K562 (cell line): ENCODE data around the gene GCN1. TPM values are rescaled to one million over a fixed set of nuclear protein-coding genes. Genes with fewer than 3 reads are reported as not detected.
A peak's percentile ranks its signal among the peaks of the same experiment; 100 is the strongest.

ENCODE experiments used
- BCOR ChIP-seq: fragments of 450-650 bp; IDR thresholded peaks from 2 replicates; pipeline ENCODE4 v1.6.1; 2016
- CTBP1 ChIP-seq: fragments of 450-650 bp; IDR thresholded peaks from 2 replicates; pipeline ENCODE4 v1.6.1; 2016; ENCODE audit warnings: borderline replicate concordance
- DPF2 ChIP-seq: fragments of 450-650 bp; IDR thresholded peaks from 2 replicates; pipeline ENCODE4 v1.6.1; 2016
- GTF3C2 ChIP-seq: IDR thresholded peaks from 3 replicates; pipeline ENCODE4 v1.6.1; 2011; ENCODE audit warnings: borderline replicate concordance, mild to moderate bottlenecking, moderate library complexity; ENCODE audit not compliant: insufficient read length; ENCODE audit errors: extremely low read depth
- HNRNPL ChIP-seq: fragments of 200-400 bp; formaldehyde crosslinking; IDR thresholded peaks from 2 replicates; pipeline ENCODE4 v1.6.1; 2017; ENCODE audit warnings: low read depth, mild to moderate bottlenecking, low read length
- KDM1A ChIP-seq, 2 experiments: fragments of 450-650 bp; IDR thresholded peaks; 2 replicates each; pipeline ENCODE4 v1.6.1; 2016; ENCODE audit warnings: mild to moderate bottlenecking in 2 of 2
- MECOM ChIP-seq: fragments of 250-450 bp; sonication (Bioruptor Pico); IDR thresholded peaks from 2 replicates; pipeline ENCODE4 v1.8.0; 2022; ENCODE audit warnings: inconsistent platforms
- MNT ChIP-seq, 2 experiments: fragments of 450-650 bp; conservative IDR thresholded peaks; 2 replicates each; pipeline ENCODE4 v1.6.1; 2017; ENCODE audit warnings: mild to moderate bottlenecking in 2 of 2, moderate library complexity in 2 of 2
- MTA2 ChIP-seq: fragments of 450-650 bp; IDR thresholded peaks from 2 replicates; pipeline ENCODE4 v1.6.1; 2016; ENCODE audit warnings: low read depth
- MTA3 ChIP-seq: fragments of 450-650 bp; formaldehyde crosslinking; IDR thresholded peaks from 2 replicates; pipeline ENCODE4 v1.6.1; 2017; ENCODE audit warnings: mild to moderate bottlenecking, borderline replicate concordance
- PKNOX1 ChIP-seq: fragments of 450-650 bp; IDR thresholded peaks from 2 replicates; pipeline ENCODE4 v1.6.1; 2016
- POLR2A ChIP-seq: fragments of 450-650 bp; conservative IDR thresholded peaks from 2 replicates; pipeline ENCODE4 v1.6.1; 2016
- SIN3A ChIP-seq, 2 experiments: fragments of 150-350 bp in 1 of 2; IDR thresholded peaks; 2 replicates each; pipeline ENCODE4 v1.6.1; 2011 to 2016; ENCODE audit warnings: borderline replicate concordance in 2 of 2, low read depth in 2 of 2, low read length in 2 of 2, mild to moderate bottlenecking in 2 of 2, moderate library complexity in 2 of 2; ENCODE audit not compliant: control insufficient read depth in 1 of 2
- TCF15 ChIP-seq: fragments of 250-450 bp; sonication (Bioruptor Pico); IDR thresholded peaks from 2 replicates; pipeline ENCODE4 v1.8.0; 2022; ENCODE audit warnings: moderate library complexity, mild to moderate bottlenecking, inconsistent platforms
- TGIF2 ChIP-seq: sonication (generic); formaldehyde crosslinking; IDR thresholded peaks from 2 replicates; pipeline ENCODE4 v1.8.1; 2022; ENCODE audit warnings: mild to moderate bottlenecking, missing genetic modification reagents, moderate library complexity
- USF1 ChIP-seq: sonication (generic); formaldehyde crosslinking; IDR thresholded peaks from 2 replicates; pipeline ENCODE4 v1.9.0; 2022; ENCODE audit warnings: mild to moderate bottlenecking, missing genetic modification reagents
- ZBTB1 ChIP-seq: sonication (generic); formaldehyde crosslinking; IDR thresholded peaks from 2 replicates; pipeline ENCODE4 v1.8.1; 2023; ENCODE audit warnings: missing genetic modification reagents, low read depth, mild to moderate bottlenecking, borderline replicate concordance
- ZBTB7A ChIP-seq: IDR thresholded peaks from 2 replicates; pipeline ENCODE4 v1.6.1; 2011; ENCODE audit warnings: low read depth, mild to moderate bottlenecking, low read length, moderate library complexity, borderline replicate concordance; ENCODE audit not compliant: control insufficient read depth
- ZNF586 ChIP-seq: fragments of 450-650 bp; formaldehyde crosslinking; conservative IDR thresholded peaks from 2 replicates; pipeline ENCODE4 v1.4.0; 2020; ENCODE audit warnings: mild to moderate bottlenecking, moderate library complexity
- ZNF695 ChIP-seq: fragments of 450-650 bp; formaldehyde crosslinking; IDR thresholded peaks from 2 replicates; pipeline ENCODE4 v1.4.0; 2020; ENCODE audit warnings: mild to moderate bottlenecking, moderate library complexity
- ZNF780A ChIP-seq: fragments of 250-450 bp; sonication (Bioruptor Pico); IDR thresholded peaks from 2 replicates; pipeline ENCODE4 v1.5.0; 2021; ENCODE audit warnings: mild to moderate bottlenecking
- polyA plus RNA-seq, 8 experiments: library from polyadenylated mRNA; depleted of rRNA in 4 of 8; stranded (reverse) in 5 of 8; unstranded in 3 of 8; fragments of >200 nt; fragmentation: Nextera tagmentation in 2 of 8; fragmentation: Illumina TruSeq in 1 of 8; extraction: Ambion mirVana in 2 of 8; extraction: Trizol in 1 of 8; gene quantifications; 2 replicates each; pipeline versions ENCODE4 v1.2.1 to v1.2.3, GENCODE V29; 2011 to 2014; ENCODE audit warnings: inconsistent platforms in 1 of 8, missing spikeins in 1 of 8
- total RNA-seq, 7 experiments: library from RNA; depleted of rRNA in 6 of 7; stranded (reverse); fragments of >200 nt in 6 of 7; fragmentation: Illumina TruSeq in 2 of 7; extraction: Trizol in 2 of 7; gene quantifications; 2 replicates each; pipeline versions ENCODE4 v1.2.1 to v1.2.3, GENCODE V29; 2011 to 2021; ENCODE audit warnings: low replicate concordance in 1 of 7

GCN1 gene
- total and polyA plus RNA-seq, 9 of the 15 experiments (the other 6 are each of a cell fraction or from before 2014, with no cell fraction given): 11.9 to 190 (median 51.7) TPM

- TF ChIP-seq ZBTB7A: peak; percentile 67; the same call in 1 of the 2 replicates
- TF ChIP-seq ZNF780A (CRISPR knock-in tag): no peak
- no peak for TF ChIP-seq ZBTB1 (CRISPR knock-in tag)
- no peak for TF ChIP-seq TCF15 (CRISPR knock-in tag)
- peak; percentile 89 for TF ChIP-seq GTF3C2
- peak in 1 of 2 experiments; percentile 55; a peak in 1 of 4 replicates for TF ChIP-seq SIN3A (IDR thresholded peaks at IDR 0.05; ENCODE audit: borderline replicate concordance in 2 of 2, control insufficient read depth in 1 of 2, low read depth in 2 of 2, low read length in 2 of 2)
- TF ChIP-seq MTA3: 0 out of 2 replicates have a peak, but pooled peaks have one; percentile 20
- no peak for TF ChIP-seq ZNF695 (CRISPR knock-in tag)
- TF ChIP-seq DPF2: peak; percentile 51; the same call in 1 of the 2 replicates
- TF ChIP-seq POLR2A: no peak
- peak; percentile 87 for TF ChIP-seq BCOR
- TF ChIP-seq MTA2: no peak
- TF ChIP-seq CTBP1: no peak
- TF ChIP-seq HNRNPL: no peak
- TF ChIP-seq TGIF2 (CRISPR knock-in tag): no peak
- peak; percentile 78 for TF ChIP-seq USF1 (CRISPR knock-in tag)
- peak in 1 of 2 experiments; percentile 16; a peak in 2 of 4 replicates for TF ChIP-seq MNT (conservative IDR thresholded peaks at IDR 0.05)
- TF ChIP-seq MECOM (CRISPR knock-in tag): no peak
- TF ChIP-seq PKNOX1: no peak
- peak in 1 of 2 experiments; percentile 72; a peak in 2 of 4 replicates for TF ChIP-seq KDM1A (IDR thresholded peaks at IDR 0.05)
- no peak for TF ChIP-seq ZNF586
Measured at GRCh38 chr12:120115692-120116440, 78.6 kb downstream of the GCN1 start (continued).
